HG03045 (cell line): ENCODE data around the gene SCYGR1.
"Not testable (repeated sequence)": the region's sequence is repeated elsewhere in the genome, so short reads cannot be mapped to it uniquely, and the experiment has no call there.

Experiments used
- ATAC-seq: cut with Tn5 transposase; IDR thresholded peaks from one replicate; pipeline ENCODE4 v1.9.1; 2021; ENCODE audit warnings: mild to moderate bottlenecking, moderate library complexity; ENCODE audit not compliant: unreplicated experiment

SCYGR1 gene

DNA sequence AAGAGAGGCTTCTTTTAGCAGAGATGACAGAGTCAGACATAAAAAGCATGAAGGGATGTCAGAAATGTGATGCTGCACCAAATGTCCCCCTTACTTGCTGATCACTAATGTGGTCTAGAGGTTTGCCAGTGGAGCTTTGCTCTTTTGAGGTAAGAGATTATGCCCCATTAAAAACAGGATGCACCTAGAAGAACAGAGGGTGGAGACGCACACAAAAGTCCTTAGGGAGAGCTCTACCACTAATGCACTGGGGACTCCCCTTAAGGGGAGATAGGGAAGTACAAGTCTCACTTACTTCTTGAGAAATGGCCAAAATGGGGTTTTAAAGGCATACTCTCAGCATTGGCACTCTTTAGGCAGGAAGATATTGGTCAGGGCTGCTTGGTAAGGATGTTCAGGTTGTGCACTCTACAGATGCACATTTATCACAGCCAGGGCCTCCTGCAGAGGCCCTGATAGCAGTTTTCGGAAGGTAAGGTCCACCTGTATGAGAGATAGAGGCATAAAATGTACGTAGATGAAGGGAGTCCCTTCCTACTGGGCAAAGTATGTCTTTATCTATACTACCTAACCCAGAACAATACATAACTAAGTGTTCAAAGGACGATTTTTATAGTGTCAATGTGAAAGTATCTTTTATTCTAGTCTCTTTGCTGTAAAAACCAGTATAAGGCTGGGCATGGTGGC is 17.0 kb upstream of the SCYGR1 start:
- no peak for ATAC-seq

- ATAC-seq, result no peak
These were observed 15.2 kb upstream of the SCYGR1 start for GRCh38 chr2:227402959-227403358.

DNA sequence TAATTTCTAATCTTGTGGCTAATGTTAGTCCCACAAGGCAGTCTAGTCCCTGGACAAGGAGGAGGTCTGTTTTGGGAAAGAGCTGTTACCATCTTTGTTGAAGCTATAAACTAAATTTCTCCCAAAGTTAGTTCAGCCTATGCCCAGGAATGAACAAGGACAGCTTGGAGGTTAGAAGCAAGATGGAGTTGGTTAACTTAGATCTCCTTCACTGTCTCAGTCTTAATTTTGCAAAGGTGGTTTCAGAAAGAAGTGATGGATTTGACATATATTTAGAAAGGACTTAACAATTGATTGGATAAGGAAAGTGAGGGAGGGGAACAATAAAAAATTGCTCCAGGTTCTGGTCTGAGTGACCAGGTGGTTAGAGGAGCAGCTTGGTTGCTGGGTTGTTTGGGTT is 14.6 kb upstream of the SCYGR1 start:
- no peak for ATAC-seq

DNA sequence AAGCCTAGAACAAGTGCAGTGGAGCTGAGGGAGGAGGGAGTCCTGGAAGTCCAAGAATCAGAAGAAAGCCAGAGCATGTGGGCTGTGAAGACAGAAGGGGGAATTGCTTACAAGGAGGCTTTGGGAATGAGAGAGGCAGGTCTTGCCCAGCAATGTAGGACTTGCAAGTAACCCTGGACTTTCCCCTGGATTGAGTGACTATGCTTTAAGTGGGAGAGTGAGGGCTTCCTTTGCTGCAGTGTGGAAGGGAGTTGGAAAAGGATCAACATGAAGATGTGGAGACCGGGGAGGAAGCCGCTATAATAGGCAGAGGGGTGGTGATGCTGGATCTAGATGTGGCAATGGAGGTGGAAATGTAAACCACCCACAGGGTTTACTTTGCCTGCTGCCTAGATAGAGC is 13.8 kb upstream of the SCYGR1 start:
- ATAC-seq, result no peak

- ATAC-seq, result no peak
These were observed 11.2 kb upstream of the SCYGR1 start for GRCh38 chr2:227398684-227399670.

DNA sequence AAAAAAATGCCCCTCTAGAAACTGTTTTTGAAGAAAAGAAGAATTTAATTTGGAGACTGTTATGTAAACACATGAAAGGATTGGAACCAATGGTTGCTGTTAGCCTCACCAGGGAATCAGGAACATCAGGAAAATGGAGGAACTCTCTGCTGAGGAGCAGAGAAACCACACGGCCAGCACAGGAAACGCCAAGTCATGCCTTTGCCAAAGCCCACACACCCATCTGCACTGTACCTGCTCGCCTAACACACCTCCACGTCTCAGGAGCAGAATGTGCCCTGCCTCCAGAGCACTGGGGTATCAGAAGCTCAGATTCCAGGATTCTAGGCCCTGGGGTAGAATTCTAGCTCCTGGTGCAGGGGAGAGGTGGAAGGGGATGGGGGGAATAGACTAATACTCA is 9.8 kb upstream of the SCYGR1 start:
- no peak for ATAC-seq

DNA sequence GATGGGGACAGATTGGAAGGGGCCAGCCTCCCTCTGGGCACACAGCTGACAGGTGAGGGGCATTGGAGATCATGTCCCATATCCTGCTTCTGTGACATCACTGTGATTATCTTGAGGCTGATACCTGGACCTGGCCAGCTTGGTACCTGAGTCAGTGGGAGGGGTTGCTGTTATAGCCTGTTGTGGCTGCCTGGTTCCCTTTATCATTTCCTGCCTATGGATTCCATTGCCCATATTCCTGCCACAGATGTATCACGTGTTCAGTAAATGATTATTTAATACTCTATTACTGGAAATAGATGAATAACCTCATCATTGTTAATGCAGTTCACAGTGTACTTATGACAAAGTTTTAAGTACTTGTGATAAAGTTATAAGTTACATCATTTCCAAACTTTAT is 7.8 kb upstream of the SCYGR1 start:
- no peak for ATAC-seq

GRCh38 chr2:227394401-227394800 is 6.7 kb upstream of the SCYGR1 start:
- ATAC-seq, result no peak

GRCh38 chr2:227390468-227391256 is 2.9 kb upstream of the SCYGR1 start:
- ATAC-seq, result no peak

- no peak for ATAC-seq
These were observed 1.9 kb upstream of the SCYGR1 start for GRCh38 chr2:227389661-227390060.

DNA sequence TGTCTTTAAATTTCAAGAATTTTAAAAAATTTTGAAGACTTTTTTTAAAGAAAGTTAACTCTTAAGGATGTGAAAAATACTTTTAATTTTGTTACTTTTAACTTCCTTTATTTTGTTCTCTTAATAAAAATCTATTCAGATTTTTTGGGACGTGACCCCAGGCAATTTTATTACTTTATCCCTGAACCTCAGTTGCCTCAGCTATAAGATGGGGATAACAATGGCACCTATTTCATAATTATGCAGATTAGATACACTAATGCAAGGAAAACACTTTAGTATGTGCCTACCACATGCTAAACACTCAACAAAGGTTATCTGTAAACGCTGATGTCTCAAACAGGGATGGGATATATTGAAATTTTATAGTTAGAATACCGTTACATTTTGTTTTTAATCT is 1.5 kb upstream of the SCYGR1 start:
- ATAC-seq, result no peak

DNA sequence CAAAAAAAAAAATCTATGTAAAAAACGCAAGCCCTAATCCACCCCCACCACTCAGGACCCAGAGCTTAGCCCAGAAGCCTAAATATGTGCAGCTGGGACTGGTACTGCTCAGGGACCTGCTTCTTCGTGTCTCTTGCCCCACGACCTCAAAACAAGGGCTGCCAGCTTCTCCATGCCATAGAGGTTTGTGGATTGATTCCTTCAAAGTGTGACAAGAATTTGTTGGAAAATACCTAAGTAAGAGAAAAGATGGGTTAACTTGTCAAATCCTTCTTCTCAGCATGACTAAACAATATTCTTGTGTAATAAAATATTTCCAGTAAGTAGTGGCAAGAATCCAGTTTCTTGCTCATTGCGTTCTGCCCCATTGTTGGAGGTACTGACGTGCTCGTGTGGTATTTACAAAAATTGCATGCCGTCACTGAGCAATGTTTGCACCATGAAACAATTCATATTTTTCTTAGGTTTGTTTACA is 825 bp upstream of the SCYGR1 start:
- ATAC-seq, result no peak

DNA sequence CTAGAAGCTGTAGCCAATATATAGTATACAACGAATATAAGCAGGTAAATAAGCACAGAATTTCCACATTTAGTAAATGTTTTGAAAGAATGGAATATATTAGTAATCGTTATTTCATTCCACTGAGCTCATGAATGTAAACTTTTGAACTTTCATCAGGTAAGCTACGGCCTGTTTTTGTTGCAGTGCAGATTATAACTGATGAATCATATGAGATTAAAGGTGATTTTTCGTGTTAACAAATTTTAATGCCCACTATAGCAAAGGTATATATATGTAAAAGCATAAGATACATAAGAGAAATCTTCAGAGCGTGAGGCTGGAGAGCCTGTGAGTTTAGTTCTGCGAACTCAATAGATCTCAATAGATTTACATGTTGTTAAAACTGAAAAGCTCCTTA is 1.1 kb downstream of the SCYGR1 start:
- no peak for ATAC-seq

- no peak for ATAC-seq
These were observed 4.1 kb downstream of the SCYGR1 start for GRCh38 chr2:227383686-227384085.

DNA sequence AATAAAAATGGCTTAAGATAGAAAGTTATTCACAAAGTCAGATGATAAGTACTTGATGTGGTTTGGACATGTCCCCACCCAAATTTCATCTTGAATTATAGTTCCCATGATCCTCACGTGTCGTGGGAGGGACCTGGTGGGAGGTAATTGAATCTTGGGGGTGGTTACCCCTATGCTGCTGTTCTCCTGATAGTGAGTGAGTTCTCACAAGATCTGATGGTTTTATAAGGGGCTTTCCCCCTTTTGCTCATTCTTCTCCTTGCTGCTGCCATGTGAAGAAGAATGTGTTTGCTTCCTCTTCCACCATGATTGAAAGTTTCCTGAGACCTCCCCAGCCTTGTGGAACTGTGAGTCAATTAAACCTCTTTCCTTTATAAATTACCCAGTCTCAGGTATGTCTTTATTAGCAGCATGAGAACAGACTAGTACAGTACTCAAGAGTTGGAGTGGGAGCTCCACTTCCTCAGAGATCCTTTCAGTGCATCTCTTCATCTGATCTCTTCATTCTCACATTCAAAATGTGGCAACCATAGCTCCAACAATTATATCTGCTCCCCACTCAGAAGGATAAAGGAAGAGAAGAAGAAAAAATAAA is 5.4 kb downstream of the SCYGR1 start:
- ATAC-seq, result not testable (repeated sequence)

DNA sequence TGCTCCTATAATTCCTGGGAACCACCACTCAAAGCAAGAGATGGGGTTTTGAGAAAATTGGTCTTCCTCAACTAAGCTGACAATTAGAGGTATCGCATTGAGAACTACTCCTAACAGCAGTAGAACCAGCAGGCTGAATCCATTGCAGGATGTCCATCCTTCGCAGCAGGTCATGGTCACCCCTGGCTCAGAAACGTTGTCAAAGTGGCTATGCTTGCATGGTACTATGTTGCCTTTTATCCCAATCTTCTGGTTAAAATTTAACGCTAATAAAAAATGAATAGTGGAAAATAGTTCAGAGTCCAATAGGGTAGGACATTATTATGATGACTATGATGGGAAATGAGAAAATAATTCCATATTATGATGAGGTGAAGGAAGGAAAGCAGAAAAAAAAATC is 8.7 kb downstream of the SCYGR1 start, which contains the start of gene TM4SF20:
Gene TM4SF20, minus strand, starts transcription at position 212 of the 400 bp plus-strand sequence. Its CDS starts 38 bp downstream, at position 174.
- ATAC-seq, result no peak

- ATAC-seq, result no peak
These were observed 9.4 kb downstream of the SCYGR1 start for GRCh38 chr2:227378371-227378782.

DNA sequence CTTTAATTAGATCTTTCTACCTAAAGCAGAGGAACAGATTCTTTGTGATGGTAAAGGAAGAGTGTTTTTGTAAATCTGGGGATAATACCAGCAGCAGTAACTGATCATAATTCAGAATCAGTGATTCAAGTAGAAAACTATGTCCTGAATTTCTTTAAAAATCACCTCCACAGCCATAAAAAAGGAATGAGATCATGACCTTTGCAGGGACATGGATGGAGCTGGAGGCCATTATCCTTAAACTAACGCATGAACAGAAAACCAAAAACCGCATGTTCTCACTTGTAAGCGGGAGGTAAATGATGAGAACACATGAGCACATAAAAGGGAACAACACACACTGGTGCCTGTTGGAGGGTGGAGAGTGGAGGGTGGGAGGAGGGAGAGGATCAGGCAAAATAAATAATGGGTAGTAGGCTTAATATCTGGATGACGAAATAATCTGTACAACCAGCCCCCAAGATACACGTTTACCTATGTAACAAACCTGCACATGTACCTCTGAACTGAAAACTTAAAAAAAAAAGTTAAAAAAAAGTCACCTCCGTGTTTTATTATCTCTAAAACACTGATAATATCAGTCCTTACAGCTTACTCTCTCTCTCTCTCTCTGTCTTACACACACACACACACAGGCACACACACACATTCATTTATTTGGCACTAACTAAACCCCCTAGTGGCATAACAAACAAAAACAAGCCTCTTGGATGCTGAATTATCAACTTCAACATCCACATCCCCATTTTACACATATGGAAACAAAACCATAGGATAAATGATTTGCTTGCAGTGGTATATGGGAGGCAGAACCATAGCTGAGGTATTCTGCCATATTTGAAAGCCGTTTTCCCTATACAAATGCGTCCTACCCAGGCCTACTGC is 10.0 kb downstream of the SCYGR1 start:
- ATAC-seq, result no peak

GRCh38 chr2:227376656-227377396 is 10.9 kb downstream of the SCYGR1 start:
- ATAC-seq, result no peak
